Smooth muscle cell of the pulmonary artery (primary cell): ENCODE measurements around the gene ECHS1. TPM values are rescaled to one million over a fixed set of nuclear protein-coding genes. Genes with fewer than 3 reads are reported as not detected.

Experiments
- total RNA-seq: library from RNA; depleted of rRNA; stranded (reverse); fragments of >200 nt; gene quantifications from 2 replicates; pipeline ENCODE4 v1.2.3, GENCODE V29; 2014

The ECHS1 gene
- 57.7 and 60.6 TPM in 2 replicates for total RNA-seq

DNA sequence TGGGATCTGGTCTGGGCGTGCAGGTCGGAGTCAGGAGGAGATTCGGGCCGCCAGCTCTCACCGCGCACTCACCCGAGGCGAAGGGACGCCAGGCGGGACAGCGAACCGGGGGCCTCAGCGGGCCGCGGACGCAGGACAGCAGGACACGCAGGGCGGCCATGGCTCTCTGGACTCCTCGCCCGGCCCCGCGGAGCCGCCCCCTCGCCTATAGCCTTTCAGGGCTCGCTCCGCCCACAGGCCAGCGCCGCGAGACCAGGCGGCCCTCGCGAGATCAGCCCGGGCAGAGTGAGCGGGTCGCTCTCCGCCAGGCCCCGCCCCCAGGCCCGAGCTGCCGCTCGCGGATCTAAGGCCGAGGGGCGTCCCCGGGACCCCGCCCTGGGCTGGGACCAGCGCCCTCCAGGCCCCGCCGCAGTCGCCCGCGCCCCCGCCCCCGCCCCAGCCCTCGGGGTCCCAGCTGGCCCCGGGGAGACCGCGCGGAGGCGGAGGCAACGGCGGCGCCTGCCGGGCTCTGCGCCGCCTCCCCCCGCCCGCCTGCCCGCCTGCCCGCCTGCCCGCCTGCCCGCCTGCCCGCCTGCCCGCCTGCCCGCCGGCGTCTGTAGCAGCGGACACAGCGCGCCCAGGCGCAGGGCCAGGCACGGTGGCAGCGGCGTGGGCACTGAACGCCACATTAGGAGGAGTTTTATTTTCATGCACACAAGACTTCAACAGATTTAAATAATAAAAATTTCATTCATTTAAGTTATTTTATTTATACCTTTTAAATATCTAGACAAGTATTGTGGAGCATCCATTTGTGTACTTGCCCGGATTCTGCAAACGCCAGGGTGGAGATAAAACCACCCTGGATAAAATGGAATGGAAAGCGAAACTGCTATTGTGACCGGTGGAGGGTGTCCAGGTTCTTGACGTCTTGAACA is at the start of gene ECHS1:
TSS of gene ECHS1 (minus strand) at position 181 of the 917 bp plus-strand sequence. CDS start at position 160, 21 bp downstream.

DNA sequence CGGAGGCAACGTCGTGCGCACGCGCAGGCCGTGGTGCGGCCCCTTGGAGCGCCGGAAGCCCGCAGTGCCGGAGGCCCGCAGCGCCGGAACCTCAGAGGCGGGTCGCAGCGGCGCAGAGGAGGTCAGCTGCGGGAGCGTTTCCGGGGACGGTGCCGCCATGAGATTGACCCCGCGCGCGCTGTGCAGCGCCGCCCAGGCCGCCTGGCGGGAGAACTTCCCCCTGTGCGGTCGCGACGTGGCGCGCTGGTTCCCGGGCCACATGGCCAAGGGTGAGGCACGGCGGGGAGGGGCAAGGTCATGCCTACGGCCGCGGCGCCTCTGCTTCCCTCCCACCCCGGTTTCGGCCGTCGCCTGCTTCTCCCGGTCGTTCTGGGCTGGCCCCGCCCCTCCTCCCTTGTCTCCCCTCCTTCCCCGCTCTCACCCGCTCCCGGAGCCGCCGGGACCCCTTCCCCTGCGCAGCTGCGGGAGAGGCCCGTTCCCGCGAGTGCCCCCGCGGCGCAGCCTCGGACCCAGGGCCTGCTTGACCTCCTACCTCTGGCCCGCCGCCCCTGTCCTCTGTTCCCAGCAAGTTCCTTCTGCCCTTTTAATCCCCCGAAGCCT is 21.0 kb upstream of the ECHS1 start, which contains the start of gene MTG1:
TSS of gene MTG1 (plus strand) at position 94 of the 600 bp plus-strand sequence. CDS start at position 158, 64 bp downstream.

DNA sequence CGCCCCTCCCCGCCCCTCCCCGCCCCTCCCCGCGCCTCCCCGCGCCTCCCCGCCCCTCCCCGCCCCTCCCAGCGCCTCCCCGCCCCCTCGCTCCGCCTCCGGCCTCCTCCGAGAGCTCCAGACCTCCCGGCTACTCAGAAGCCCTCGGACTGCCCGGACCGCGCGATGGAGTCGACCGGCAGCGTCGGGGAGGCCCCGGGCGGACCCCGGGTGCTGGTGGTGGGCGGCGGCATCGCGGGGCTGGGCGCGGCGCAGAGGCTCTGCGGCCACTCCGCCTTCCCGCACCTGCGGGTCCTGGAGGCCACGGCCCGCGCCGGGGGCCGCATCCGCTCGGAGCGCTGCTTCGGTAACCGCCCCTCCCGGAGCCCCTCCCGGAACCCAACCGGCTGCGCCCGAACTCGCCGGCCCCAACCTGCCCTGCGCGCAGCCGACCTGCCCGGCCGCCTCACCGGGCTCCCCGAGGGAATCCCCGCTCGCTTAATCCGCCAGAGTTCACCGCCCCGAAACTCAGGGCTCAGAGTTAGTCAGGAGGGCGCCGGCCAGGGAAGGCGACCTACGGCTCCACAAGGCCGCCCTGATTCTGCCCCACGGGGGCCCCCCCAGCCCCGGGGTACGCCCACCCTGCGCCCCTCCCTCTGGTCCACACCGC is 6.1 kb upstream of the ECHS1 start, which contains the start of gene PAOX:
TSS of gene PAOX (plus strand) at position 111 of the 649 bp plus-strand sequence. CDS start at position 166, 55 bp downstream.

DNA sequence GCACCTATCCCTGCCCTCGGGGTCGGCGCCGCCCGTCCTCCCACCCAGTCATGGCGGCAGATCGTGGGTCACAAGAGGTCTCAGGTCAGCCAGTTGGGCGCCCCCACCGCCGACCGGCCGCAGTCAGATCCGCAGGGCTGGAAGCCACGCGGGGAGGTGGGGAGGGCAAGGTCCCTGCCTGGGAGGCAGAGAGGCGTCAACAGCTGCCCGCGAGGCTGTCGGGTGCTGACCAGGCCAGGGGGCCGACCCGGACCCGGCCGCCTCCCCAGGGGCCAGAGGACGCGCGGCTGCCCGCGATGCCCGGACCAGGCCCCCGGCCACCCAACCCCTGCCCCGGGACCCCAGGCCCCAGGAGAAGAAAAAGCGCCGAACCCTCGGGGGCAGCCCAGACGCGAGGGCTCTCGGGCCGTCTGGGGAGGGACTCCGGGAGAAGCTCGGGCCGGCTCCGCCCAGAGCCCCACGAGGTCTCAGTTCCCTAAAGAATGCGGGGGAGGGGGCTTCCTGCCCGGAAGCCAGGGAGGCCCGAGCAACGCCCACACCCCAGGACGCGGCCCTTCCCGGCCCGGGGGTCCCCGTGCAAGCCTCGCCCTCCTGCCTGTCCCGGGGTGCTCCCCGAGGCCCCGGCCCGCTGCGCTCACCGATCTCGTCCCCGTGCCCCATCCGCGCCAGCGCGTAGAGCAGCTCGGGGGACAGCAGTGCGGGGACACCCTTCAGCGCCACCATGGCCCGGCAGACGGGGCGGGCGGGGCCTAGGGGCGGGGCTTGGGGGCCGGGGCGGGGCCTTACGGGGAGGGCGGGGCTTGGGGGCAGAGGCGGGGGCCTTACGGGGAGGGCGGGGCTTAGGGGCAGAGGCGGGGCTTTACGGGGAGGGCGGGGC is 15.6 kb downstream of the ECHS1 start, which contains the start of gene FUOM:
TSS of gene FUOM (minus strand) at position 735 of the 877 bp plus-strand sequence. CDS start at position 723, 12 bp downstream.

DNA sequence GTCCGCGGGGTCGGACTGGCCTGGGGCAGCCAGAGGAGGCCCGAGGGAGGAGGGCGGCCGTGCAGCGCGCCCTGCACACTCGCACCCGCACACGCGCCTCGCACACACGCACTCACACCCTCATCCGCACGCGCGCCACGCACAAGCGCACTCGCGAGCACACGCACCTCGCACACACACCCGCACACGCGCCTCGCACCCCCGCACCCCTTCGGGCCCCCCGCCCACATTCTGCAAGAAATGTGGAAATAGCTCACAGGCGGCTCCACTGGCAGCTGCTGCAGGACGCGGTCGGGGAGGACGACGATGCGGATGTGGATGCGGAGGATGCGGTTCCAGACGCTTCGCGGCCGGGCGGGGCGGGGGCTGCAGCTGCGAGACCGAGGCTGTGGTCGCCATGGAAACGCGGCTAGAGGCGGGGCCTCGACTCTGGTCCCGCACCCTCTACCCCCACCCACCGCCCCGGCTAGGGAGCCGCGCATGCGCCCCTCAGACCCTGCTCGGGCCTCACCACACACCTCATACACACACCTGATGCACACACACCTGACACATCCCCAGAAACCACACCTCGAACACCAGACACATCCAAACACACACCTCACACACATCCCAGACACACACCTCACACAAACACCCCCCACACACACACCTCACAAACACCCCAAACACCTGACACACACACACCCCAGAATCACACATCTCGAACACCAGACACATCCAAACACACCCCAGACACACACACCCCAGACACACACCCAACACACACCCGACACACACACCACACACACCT is 36.4 kb downstream of the ECHS1 start, which contains the start of gene CALY:
TSS of gene CALY (minus strand) at position 320 of the 793 bp plus-strand sequence. CDS start 7,907 bp downstream, outside the sequence.

Other genes starting within 250 kb of the ECHS1 start
- gene KNDC1, start 213.1 kb downstream of the ECHS1 start, total RNA-seq, result 0.65 and 0.86 TPM in 2 replicates
- not detected in 2 replicates for gene UTF1, start 143.1 kb downstream of the ECHS1 start, total RNA-seq
- gene VENTX, start 135.5 kb downstream of the ECHS1 start, total RNA-seq, result not detected in 2 replicates
- gene ADAM8, start 96.5 kb downstream of the ECHS1 start, total RNA-seq, result 1.5 and 2.7 TPM in 2 replicates
- 54.7 and 64.7 TPM in 2 replicates for gene TUBGCP2, start 64.5 kb downstream of the ECHS1 start, total RNA-seq
- 16.1 and 17.1 TPM in 2 replicates for gene ZNF511, start 64.4 kb downstream of the ECHS1 start, total RNA-seq
- gene CALY, start 36.5 kb downstream of the ECHS1 start, total RNA-seq, result not detected in 2 replicates
- gene PRAP1, start 26.0 kb downstream of the ECHS1 start, total RNA-seq, result not detected in 2 replicates
- gene FUOM, start 15.3 kb downstream of the ECHS1 start, total RNA-seq, result 4.4 and 6.3 TPM in 2 replicates
- gene PAOX, start 5.9 kb upstream of the ECHS1 start, total RNA-seq, result 4.0 and 5.6 TPM in 2 replicates
- gene MTG1, start 20.8 kb upstream of the ECHS1 start, total RNA-seq, result 19.9 and 29.1 TPM in 2 replicates
- gene SPRN, start 51.3 kb upstream of the ECHS1 start, total RNA-seq, result 0.39 and 1.6 TPM in 2 replicates
- 2.5 and 2.8 TPM in 2 replicates for gene SCART1, start 80.6 kb upstream of the ECHS1 start, total RNA-seq
- gene CYP2E1, start 154.0 kb upstream of the ECHS1 start, total RNA-seq, result 0.20 and 0.86 TPM in 2 replicates
- gene SYCE1, start 192.2 kb upstream of the ECHS1 start, total RNA-seq, result 0.07 TPM in 1 of 2 replicates, not detected in the other